ENCODE measurements around the gene AIPL1. TPM values are rescaled to one million over a fixed set of nuclear protein-coding genes. Genes with fewer than 3 reads are reported as not detected.

Gene AIPL1
- total and polyA plus RNA-seq, 8 donors, result 0.06 TPM; not detected in 7

DNA sequence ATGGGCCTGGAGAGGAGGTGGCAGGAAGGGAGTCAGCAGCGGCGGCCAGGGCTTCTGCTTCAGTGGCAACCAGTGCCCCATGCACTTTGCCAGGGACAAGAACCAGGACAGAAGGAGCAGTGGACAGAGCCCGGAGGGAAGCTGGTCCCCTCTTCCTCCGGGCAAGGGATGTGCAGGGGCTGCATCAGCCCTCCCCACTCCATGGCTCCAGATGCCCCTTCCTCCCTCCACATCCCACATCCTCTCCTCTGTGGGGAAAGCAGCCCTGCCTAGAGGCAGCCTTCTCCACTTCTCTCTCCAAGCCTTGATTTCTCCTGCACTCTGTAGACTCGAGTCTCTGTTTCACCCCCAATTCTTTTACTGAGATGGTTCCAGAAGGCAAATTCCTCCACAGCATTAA lies 50.4 kb downstream of the AIPL1 start:
- TF ChIP-seq, protein P1, sequence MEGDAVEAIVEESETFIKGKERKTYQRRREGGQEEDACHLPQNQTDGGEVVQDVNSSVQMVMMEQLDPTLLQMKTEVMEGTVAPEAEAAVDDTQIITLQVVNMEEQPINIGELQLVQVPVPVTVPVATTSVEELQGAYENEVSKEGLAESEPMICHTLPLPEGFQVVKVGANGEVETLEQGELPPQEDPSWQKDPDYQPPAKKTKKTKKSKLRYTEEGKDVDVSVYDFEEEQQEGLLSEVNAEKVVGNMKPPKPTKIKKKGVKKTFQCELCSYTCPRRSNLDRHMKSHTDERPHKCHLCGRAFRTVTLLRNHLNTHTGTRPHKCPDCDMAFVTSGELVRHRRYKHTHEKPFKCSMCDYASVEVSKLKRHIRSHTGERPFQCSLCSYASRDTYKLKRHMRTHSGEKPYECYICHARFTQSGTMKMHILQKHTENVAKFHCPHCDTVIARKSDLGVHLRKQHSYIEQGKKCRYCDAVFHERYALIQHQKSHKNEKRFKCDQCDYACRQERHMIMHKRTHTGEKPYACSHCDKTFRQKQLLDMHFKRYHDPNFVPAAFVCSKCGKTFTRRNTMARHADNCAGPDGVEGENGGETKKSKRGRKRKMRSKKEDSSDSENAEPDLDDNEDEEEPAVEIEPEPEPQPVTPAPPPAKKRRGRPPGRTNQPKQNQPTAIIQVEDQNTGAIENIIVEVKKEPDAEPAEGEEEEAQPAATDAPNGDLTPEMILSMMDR (IDR thresholded peaks at IDR 0.05), result no peak
- H3K27ac ChIP-seq, result no peak overlapping the region
- DNase-seq (no peak), ATAC-seq (no peak)
- H3K36me3 ChIP-seq, result no peaks in the 10 kb centered on the region
- intact Hi-C loops (cut with DNase I), result no loop called here
- H3K9me3 ChIP-seq, result no peaks in the 10 kb centered on the region
- H3K4me3 ChIP-seq, result no peak overlapping the region
- peaks cover 0 to 10% of the 10 kb centered on the region in 2 donors for H3K27me3 ChIP-seq
- H3K4me1 ChIP-seq, result no peaks in the 10 kb centered on the region

DNA sequence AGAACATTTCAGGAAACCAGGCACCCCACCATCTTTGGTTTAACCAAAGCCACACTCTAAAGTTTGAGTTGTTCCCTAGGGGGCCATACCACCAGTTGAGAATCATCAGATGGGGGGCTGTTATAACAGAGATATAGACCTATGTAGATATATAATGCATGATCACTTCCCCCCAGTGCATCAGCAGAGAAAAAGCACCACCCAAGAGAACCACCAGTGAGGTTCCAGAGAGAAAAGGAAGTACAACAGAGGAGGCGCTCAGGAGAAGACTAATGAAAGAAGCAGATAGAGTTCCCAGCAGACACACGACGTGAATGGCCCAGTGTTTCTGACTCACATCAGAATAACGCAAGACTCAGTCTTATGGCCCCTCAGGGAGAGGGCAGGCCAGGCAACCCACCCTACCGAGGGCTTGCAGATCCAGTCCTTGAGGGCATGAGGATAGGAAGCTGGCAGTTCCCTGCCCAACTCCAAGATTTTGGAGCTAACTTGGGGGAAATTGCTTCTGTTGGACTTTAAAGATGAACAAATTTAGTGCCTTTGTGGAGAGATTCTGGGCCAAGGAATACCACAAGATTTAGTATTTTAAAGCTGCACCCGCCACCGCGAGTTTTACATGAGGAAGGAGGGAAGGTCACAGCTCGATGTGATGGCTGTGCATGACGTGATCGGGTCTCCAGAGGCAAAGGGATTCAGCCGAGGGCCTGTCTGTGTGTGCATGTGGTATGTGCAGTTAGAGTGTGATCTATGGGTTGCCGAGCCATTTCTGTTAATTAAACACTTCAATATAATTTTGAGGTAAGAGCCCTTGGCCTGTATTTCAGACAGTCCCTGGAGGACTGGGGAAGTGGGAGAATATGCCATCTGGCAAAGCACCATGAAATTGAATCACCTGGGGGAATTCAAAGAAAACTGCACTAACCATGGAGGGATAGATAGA lies 53.1 kb downstream of the AIPL1 start:
- intact Hi-C loops (cut with DNase I), result no loop called here
- no peak overlapping the region for H3K4me3 ChIP-seq
- H3K9me3 ChIP-seq, result no peaks in the 10 kb centered on the region
- H3K36me3 ChIP-seq, result no peaks in the 10 kb centered on the region
- peaks cover 0 to 28% of the 10 kb centered on the region in 2 donors for H3K27me3 ChIP-seq
- TF ChIP-seq, protein P1 (IDR thresholded peaks at IDR 0.05), result no peak
- DNase-seq (no peak), ATAC-seq (no peak)
- H3K4me1 ChIP-seq, result no peaks in the 10 kb centered on the region
- H3K27ac ChIP-seq, result no peak overlapping the region

DNA sequence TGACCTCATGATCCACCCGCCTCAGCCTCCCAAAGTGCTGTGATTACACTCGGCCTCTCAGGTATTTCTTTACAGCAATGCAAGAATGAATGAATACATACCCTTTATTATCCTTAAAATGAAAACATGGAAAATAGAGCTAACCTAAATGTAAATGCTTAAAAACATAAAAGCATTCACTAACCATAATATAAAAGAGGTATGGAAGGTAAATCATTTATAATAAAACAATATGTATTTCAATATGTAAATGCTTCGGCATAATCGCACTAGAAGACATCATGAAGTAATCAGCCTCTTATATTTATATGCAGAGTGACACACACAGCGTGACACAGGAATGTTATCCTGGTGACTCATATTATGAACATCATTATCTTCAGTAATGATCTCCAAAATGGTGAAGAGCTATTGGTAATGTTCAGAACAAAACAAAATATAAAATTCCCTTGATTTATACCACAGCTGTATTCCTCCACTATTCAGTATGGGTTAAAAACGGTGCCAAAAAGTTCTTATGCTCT lies 53.9 kb downstream of the AIPL1 start:
- H3K4me3 ChIP-seq, result no peak overlapping the region
- no peak for ATAC-seq
- TF ChIP-seq, protein P1 (IDR thresholded peaks at IDR 0.05), result no peak
- peaks cover 0 to 32% of the 10 kb centered on the region in 2 donors for H3K27me3 ChIP-seq
- DNase-seq, result no peak
- no peak overlapping the region for H3K27ac ChIP-seq
- intact Hi-C loops (cut with DNase I), result no loop called here
- no peaks in the 10 kb centered on the region for H3K4me1 ChIP-seq
- H3K36me3 ChIP-seq, result no peaks in the 10 kb centered on the region
- H3K9me3 ChIP-seq, result no peaks in the 10 kb centered on the region

- Histone ChIP-seq H3K36me3 (no peaks in the 10 kb centered on the region), H3K27me3 (peaks cover 0 to 43% of the 10 kb centered on the region in 2 donors), H3K9me3 (no peaks in the 10 kb centered on the region), H3K27ac (no peak overlapping the region), H3K4me1 (no peaks in the 10 kb centered on the region), H3K4me3 (no peak overlapping the region)
- DNase-seq, result no peak
- TF ChIP-seq, protein P1 (IDR thresholded peaks at IDR 0.05), result no peak
- intact Hi-C loops (cut with DNase I), result no loop called here
- no peak for ATAC-seq
These were observed 57.0 kb downstream of the AIPL1 start for GRCh38 chr17:6377906-6378305.

DNA sequence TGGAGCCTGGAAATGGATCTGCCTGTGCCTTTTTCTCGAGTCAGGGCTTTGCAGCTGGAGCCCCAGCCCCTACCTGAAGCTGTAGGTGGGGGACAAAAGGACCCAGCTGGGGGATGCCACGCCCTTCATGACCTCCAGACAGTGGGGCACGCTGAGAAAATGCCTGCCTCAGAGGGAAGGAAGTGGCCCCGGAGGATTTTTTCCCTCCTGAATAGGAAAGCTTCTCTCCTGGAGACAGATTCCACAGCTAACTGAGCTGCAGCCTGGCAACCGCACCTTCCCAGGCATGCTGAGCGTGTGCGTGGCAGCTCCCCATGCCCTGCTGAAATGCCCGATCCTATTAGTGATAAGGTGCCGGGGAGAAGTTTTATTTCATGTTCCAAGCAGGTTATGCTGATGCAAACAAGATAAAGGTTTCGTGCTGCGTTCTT lies 58.0 kb downstream of the AIPL1 start:
- intact Hi-C loops (cut with DNase I), result no loop called here
- Histone ChIP-seq H3K9me3 (no peaks in the 10 kb centered on the region), H3K27me3 (peaks cover 0 to 40% of the 10 kb centered on the region in 2 donors), H3K36me3 (no peaks in the 10 kb centered on the region), H3K4me3 (no peak overlapping the region), H3K4me1 (no peaks in the 10 kb centered on the region), H3K27ac (no peak overlapping the region)
- TF ChIP-seq, protein P1 (IDR thresholded peaks at IDR 0.05), result no peak
- no peak for DNase-seq
- ATAC-seq, result no peak

All from left lung (tissue), 10 donors.